Effector memory CD4-positive, alpha-beta T cell (primary cell): ENCODE results near the gene CHID1.

Experiments
- DNase-seq, 3 donors: peaks; one replicate each; pipeline ENCODE4 v3.0.0-alpha.2; 2020
- H3K27ac ChIP-seq: 2 replicates; pipeline ENCODE4 v1.7.0; 2013; ENCODE audit warnings: mild to moderate bottlenecking, low read length, moderate library complexity; ENCODE audit not compliant: insufficient read depth, poor library complexity, severe bottlenecking
- H3K27me3 ChIP-seq: replicated peaks from 2 replicates; pipeline ENCODE4 v1.7.0; 2013; ENCODE audit warnings: mild to moderate bottlenecking, low read length; ENCODE audit not compliant: insufficient read depth, control insufficient read depth, poor library complexity, severe bottlenecking
- H3K36me3 ChIP-seq: 2 replicates; pipeline ENCODE4 v1.7.0; 2013; ENCODE audit warnings: mild to moderate bottlenecking, low read length, moderate library complexity; ENCODE audit not compliant: control insufficient read depth, insufficient read depth
- H3K4me1 ChIP-seq: 2 replicates; pipeline ENCODE4 v1.7.0; 2013; ENCODE audit warnings: low read length, mild to moderate bottlenecking; ENCODE audit not compliant: control insufficient read depth, insufficient read depth, poor library complexity, severe bottlenecking
- H3K4me3 ChIP-seq: 2 replicates; pipeline ENCODE4 v1.7.0; 2013; ENCODE audit warnings: low read length, low read depth, mild to moderate bottlenecking; ENCODE audit not compliant: insufficient read depth, poor library complexity, severe bottlenecking
- H3K9me3 ChIP-seq: 2 replicates; pipeline ENCODE4 v1.7.0; 2013; ENCODE audit warnings: mild to moderate bottlenecking, low read length, moderate library complexity; ENCODE audit not compliant: control insufficient read depth

CHID1 gene

GRCh38 chr11:825366-826226 is 85.0 kb downstream of the CHID1 start:
- Histone ChIP-seq H3K9me3 (no peaks in the 10 kb centered on the region), H3K36me3 (peaks cover 27% of the 10 kb centered on the region), H3K27me3 (peaks cover 32% of the 10 kb centered on the region), H3K4me3 (no peak overlapping the region), H3K27ac (no peak overlapping the region), H3K4me1 (peaks cover 39% of the 10 kb centered on the region)
- no peak for DNase-seq

DNA sequence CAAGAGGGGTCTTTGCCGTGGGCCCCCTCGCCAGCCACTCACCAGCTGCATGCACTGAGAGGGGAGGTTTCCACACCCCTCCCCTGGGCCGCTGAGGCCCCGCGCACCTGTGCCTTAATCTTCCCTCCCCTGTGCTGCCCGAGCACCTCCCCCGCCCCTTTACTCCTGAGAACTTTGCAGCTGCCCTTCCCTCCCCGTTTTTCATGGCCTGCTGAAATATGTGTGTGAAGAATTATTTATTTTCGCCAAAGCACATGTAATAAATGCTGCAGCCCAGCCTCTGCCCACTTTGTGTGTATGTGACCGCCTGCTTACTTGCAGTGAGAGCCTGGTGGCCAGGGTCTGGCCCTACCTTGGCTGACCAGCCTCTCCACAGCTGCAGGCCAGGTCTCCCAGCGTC is 85.7 kb downstream of the CHID1 start:
- no peak for DNase-seq
- no peak overlapping the region for H3K4me3 ChIP-seq
- H3K27me3 ChIP-seq, result peaks cover 26% of the 10 kb centered on the region
- H3K4me1 ChIP-seq, result peaks cover 38% of the 10 kb centered on the region
- H3K27ac ChIP-seq, result no peak overlapping the region
- no peaks in the 10 kb centered on the region for H3K9me3 ChIP-seq
- H3K36me3 ChIP-seq, result peaks cover 27% of the 10 kb centered on the region

DNA sequence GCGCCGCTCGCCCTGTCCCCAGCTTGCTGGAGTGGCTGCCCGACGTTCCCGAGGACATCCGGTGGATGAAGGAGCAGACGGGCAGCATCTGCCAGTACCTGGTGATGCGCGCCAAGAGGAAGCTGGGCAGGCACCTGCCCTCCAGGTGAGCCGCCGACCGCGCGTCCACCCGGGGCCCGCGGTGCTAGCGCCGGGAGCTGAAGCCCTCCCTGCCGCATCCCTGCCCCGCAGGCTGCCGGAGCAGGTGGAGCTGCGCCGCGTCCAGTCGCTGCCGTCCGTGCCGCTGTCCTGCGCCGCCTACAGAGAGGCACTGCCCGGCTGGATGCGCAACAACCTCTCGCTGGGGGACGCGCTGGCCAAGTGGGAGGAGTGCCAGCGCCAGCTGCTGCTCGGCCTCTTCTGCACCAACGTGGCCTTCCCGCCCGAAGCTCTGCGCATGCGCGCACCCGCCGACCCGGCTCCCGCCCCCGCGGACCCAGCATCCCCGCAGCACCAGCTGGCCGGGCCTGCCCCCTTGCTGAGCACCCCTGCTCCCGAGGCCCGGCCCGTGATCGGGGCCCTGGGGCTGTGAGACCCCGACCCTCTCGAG is 86.2 kb downstream of the CHID1 start:
- Histone ChIP-seq H3K4me1 (peaks cover 32% of the 10 kb centered on the region), H3K9me3 (no peaks in the 10 kb centered on the region), H3K27ac (no peak overlapping the region), H3K4me3 (no peak overlapping the region), H3K27me3 (peaks cover 21% of the 10 kb centered on the region), H3K36me3 (peaks cover 27% of the 10 kb centered on the region)
- DNase-seq, result no peak

GRCh38 chr11:823441-824291 is 86.9 kb downstream of the CHID1 start:
- Histone ChIP-seq H3K27me3 (peaks cover 14% of the 10 kb centered on the region), H3K27ac (no peak overlapping the region), H3K36me3 (peaks cover 27% of the 10 kb centered on the region), H3K9me3 (no peaks in the 10 kb centered on the region), H3K4me3 (no peak overlapping the region), H3K4me1 (peaks cover 31% of the 10 kb centered on the region)
- DNase-seq, result no peak

- no peak overlapping the region for H3K4me3 ChIP-seq
- H3K4me1 ChIP-seq, result peaks cover 26% of the 10 kb centered on the region
- H3K27ac ChIP-seq, result no peak overlapping the region
- no peaks in the 10 kb centered on the region for H3K27me3 ChIP-seq
- no peak for DNase-seq
- H3K9me3 ChIP-seq, result no peaks in the 10 kb centered on the region
- H3K36me3 ChIP-seq, result peaks cover 27% of the 10 kb centered on the region
Observed at GRCh38 chr11:821512-822371, 88.9 kb downstream of the CHID1 start.

GRCh38 chr11:820655-821511 is 89.7 kb downstream of the CHID1 start:
- Histone ChIP-seq H3K9me3 (no peaks in the 10 kb centered on the region), H3K4me3 (peak overlapping the region; percentile 93), H3K27me3 (no peaks in the 10 kb centered on the region), H3K36me3 (peaks cover 27% of the 10 kb centered on the region), H3K4me1 (peaks cover 22% of the 10 kb centered on the region), H3K27ac (peak overlapping the region; percentile 91)
- DNase-seq, result no peak

DNA sequence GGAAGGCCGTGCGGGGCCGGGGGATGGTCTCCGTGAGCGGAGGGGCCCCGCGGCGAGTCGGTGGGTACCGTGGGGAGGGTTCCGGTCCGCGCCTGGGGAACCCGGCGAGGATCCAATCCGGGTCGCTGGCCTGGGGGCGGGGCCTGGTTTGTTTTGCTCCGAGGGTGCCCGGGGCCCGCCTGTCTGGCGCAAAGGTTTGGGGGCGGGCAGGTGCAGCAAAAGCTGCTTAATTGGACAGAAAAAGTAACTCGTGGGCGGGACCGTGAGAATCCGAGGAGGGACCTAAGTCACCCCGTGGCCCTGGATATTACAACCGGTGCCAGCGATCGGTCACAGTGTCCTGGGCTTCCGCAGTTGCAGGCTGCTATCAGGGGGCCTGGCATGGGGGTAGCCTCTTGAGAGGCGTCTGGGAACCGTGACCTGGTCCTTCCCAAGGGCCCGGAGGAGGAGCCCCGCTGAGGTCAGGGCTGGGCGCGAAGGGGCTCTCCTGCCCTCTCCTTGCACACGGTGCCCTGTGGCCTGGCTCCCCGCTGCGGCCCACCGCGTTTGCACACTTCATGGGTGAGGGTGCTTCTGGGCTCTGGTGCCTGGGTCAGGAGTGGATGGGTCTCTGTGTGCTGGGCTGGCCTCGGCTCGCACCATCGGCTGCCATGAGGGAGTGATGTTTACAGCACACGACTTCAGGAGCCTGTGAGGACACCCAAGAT is 90.5 kb downstream of the CHID1 start:
- peaks cover 24% of the 10 kb centered on the region for H3K36me3 ChIP-seq
- no peaks in the 10 kb centered on the region for H3K27me3 ChIP-seq
- H3K4me3 ChIP-seq, result peak overlapping the region; percentile 93
- peak; percentile 88 to 93 (median 91) for DNase-seq
- no peaks in the 10 kb centered on the region for H3K9me3 ChIP-seq
- H3K27ac ChIP-seq, result peak overlapping the region; percentile 91
- H3K4me1 ChIP-seq, result peaks cover 22% of the 10 kb centered on the region

DNA sequence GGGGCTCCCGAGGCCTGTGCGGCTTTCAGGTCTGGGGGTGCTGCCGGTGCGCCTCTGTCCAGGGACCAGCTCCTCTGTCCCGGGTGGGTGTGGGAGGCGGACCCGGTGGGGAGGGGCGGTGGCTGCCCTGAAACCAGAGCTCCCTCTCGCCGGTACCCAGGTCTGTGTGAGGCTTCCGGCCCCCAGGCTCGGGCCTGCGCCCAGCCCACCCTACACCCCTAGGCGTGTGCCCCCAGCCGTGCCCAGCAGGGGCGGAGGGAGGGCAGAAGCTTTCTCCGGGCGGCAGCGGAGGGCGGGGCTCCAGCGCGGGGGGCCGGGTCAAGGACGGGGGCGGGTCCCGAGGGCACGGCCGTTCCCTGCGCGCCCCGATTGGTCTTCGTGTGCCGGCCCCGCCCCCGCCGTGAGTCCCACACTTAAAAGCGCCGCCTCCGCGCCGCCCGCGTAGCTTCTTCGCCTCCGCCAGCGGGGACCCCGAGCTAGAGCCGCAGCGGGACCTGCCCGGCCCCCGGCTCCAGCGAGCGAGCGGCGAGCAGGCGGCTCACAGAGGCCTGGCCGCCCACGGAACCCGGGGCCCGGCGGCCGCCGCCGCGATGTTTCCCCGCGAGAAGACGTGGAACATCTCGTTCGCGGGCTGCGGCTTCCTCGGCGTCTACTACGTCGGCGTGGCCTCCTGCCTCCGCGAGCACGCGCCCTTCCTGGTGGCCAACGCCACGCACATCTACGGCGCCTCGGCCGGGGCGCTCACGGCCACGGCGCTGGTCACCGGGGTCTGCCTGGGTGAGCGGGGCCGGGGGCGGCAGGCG is 91.3 kb downstream of the CHID1 start:
- H3K27me3 ChIP-seq, result no peaks in the 10 kb centered on the region
- H3K9me3 ChIP-seq, result no peaks in the 10 kb centered on the region
- peak; percentile 81 to 88 (median 85) for DNase-seq
- peak overlapping the region; percentile 91 for H3K27ac ChIP-seq
- H3K4me3 ChIP-seq, result peak overlapping the region; percentile 93
- H3K36me3 ChIP-seq, result peaks cover 18% of the 10 kb centered on the region
- H3K4me1 ChIP-seq, result peaks cover 22% of the 10 kb centered on the region
